ENCODE measurements around the gene SFMBT1.

GRCh38 chr3:52986049-52986448, 59.8 kb downstream of the SFMBT1 start:
- no peak for TF ChIP-seq CTCF (IDR thresholded peaks at IDR 0.05)
- no peak for TF ChIP-seq POLR2A (IDR thresholded peaks at IDR 0.05)

Data from right lobe of liver (tissue), 4 donors.